Nucleus accumbens (tissue), 56 donors: Measurements from ENCODE around the gene KRT12.
"Not testable (repeated sequence)": the region's sequence is repeated elsewhere in the genome, so short reads cannot be mapped to it uniquely, and the experiment has no call there.

Experiments
- DNase-seq, 56 donors: peaks; one replicate each; lab custom pipeline; 2025; lab: John Stamatoyannopoulos, UW

The KRT12 gene

GRCh38 chr17:40884708-40885512 lies 17.9 kb upstream of the KRT12 start, which contains the start of gene KRT20:
TSS of gene KRT20 (minus strand) at chr17:40885242. CDS start at chr17:40885185, 57 bp downstream.
- DNase-seq: no peak

GRCh38 chr17:40883626-40884334 lies 16.8 kb upstream of the KRT12 start:
- no peak for DNase-seq

GRCh38 chr17:40883031-40883430 lies 16.0 kb upstream of the KRT12 start:
- no peak for DNase-seq

- DNase-seq: no peak
Observed at GRCh38 chr17:40879026-40879425, 12.0 kb upstream of the KRT12 start.

- no peak for DNase-seq
Observed at GRCh38 chr17:40878044-40878443, 11.0 kb upstream of the KRT12 start.

GRCh38 chr17:40873801-40874200 lies 6.8 kb upstream of the KRT12 start:
- no peak for DNase-seq

GRCh38 chr17:40873255-40873654 lies 6.2 kb upstream of the KRT12 start:
- no peak for DNase-seq

GRCh38 chr17:40872416-40872815 lies 5.4 kb upstream of the KRT12 start:
- no peak for DNase-seq

GRCh38 chr17:40871316-40871715 lies 4.3 kb upstream of the KRT12 start:
- DNase-seq: no peak

GRCh38 chr17:40870136-40870535 lies 3.1 kb upstream of the KRT12 start:
- no peak for DNase-seq

- DNase-seq: no peak
Observed at GRCh38 chr17:40864661-40865390, 2.2 kb downstream of the KRT12 start.

GRCh38 chr17:40862985-40863733 lies 3.9 kb downstream of the KRT12 start:
- DNase-seq: no peak

- no peak for DNase-seq
Observed at GRCh38 chr17:40859536-40859935, 7.5 kb downstream of the KRT12 start.

- not testable (repeated sequence) for DNase-seq
Observed at GRCh38 chr17:40858667-40859066, 8.4 kb downstream of the KRT12 start.

GRCh38 chr17:40857535-40857934 lies 9.5 kb downstream of the KRT12 start:
- no peak for DNase-seq

- no peak for DNase-seq
Observed at GRCh38 chr17:40854175-40854814, 12.7 kb downstream of the KRT12 start.

GRCh38 chr17:40852364-40852763 lies 14.7 kb downstream of the KRT12 start:
- DNase-seq: no peak

GRCh38 chr17:40850293-40850972 lies 16.6 kb downstream of the KRT12 start:
- no peak for DNase-seq

GRCh38 chr17:40849723-40850122 lies 17.3 kb downstream of the KRT12 start:
- DNase-seq: no peak
